ENCODE data around the gene ACTN3.
"Not testable (repeated sequence)": the region's sequence is repeated elsewhere in the genome, so short reads cannot be mapped to it uniquely, and the experiment has no call there.

Gene ACTN3

DNA sequence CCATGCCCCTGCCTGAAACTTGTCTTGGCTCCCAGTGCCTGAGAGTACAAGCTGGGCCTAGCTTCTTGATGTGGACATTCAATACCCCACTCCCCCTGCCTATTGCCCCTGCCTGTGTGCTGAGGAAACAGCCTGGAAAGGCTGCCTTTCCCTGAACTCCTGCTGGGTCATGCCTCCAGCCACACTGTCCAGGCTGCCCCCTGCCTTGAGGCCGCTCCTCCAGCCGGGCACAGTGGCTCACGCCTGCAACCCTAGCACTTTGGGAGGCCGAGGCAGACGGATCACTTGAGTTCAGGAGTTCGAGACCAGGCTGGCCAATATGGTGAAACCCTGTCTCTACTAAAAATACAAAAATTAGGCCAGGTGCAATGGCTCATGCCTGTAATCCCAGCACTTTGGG lies 56.4 kb downstream of the ACTN3 start:
- DNase-seq: no peak

- no peak for DNase-seq
These were observed 57.5 kb downstream of the ACTN3 start for GRCh38 chr11:66604155-66604554.

- DNase-seq: not testable (repeated sequence)
These were observed 59.9 kb downstream of the ACTN3 start for GRCh38 chr11:66606608-66607007.

- DNase-seq: peak; percentile 77
These were observed 60.6 kb downstream of the ACTN3 start for GRCh38 chr11:66607126-66607834.

DNA sequence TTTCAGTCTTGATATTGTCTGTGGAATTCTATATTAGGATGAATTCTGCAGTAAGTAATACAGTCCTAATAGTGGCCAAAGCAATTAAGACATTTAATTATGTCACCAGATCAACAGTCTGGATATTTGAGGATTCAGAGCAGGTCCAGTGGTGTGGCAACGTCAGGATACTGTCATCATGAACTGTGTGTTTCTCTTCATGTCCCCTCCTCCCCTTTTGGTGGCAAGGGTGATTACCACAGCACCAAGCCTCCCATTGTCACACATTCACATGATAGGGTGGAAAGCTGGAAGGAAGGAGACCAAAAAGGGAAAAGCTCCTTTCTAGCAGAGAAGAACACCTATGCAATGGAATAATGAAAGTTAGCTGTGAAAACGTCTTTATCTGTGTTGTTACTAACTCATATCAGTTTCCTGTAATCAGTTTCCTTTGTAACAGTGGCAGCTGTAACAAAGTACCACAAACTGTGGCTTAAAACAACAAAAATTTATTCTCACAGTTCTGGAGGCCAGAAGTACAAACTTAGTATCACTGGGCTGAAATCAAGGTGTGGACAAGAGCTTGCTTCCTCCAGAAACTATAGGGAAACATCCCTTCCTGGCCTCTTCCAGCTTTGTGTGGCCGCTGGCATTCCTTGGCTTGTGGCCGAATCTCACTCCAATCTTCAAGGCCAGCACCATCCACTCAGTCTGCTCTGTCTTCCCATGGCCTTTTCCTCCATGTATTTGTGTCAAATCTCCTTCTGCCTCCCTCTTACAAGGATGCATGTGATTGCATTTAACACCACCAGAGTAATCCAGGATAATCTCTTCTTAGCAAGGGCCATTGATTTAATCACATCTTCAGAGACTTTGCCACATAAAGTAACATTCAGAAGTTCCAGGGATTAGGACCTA lies 63.3 kb downstream of the ACTN3 start:
- no peak for DNase-seq

- no peak for DNase-seq
These were observed 65.8 kb downstream of the ACTN3 start for GRCh38 chr11:66612458-66612857.
